ENCODE data around the gene GPX1. TPM values are rescaled to one million over a fixed set of nuclear protein-coding genes. Genes with fewer than 3 reads are reported as not detected.
"Not testable (repeated sequence)": the region's sequence is repeated elsewhere in the genome, so short reads cannot be mapped to it uniquely, and the experiment has no call there.

The GPX1 gene
- total and polyA plus RNA-seq, 2 donors (not counting 1 experiment from before 2014, with no cell fraction given), result 79.5 to 180 TPM

- H3K27me3 Mint-ChIP-seq, result no peaks in the 10 kb centered on the region
- CTCF ChIA-PET, result interaction anchor here (0.7 to 1.2 kb wide), 5 partner anchors 74 to 370 kb away, joined by 3 to 7 read pairs (median 3); no protein-coding TSS in a partner anchor
Observed at GRCh38 chr3:49333091-49333490, 25.1 kb downstream of the GPX1 start.

GRCh38 chr3:49329186-49329585 is 29.0 kb downstream of the GPX1 start:
- Histone ChIP-seq H3K36me3 (replicated peaks in 1 of 2; ENCODE audit: control extremely low read depth in 1 of 2, control insufficient read depth in 1 of 2, extremely low read depth in 1 of 2, insufficient read depth in 2 of 2, low read length in 1 of 2) (peaks cover 34 to 74% of the 10 kb centered on the region in 2 experiments), H3K79me2 (ENCODE audit: control insufficient read depth, insufficient read depth, low read length) (peaks cover 87% of the 10 kb centered on the region), H3K27me3 (replicated peaks in 1 of 4; ENCODE audit: control extremely low read depth in 1 of 4, control insufficient read depth in 3 of 4, insufficient read depth in 4 of 4, low read length in 3 of 4) (no peaks in the 10 kb centered on the region), H3K27ac (ENCODE audit: low read length in 2 of 2) (no peak overlapping the region), H3K4me1 (ENCODE audit: control insufficient read depth in 2 of 2, insufficient read depth in 2 of 2, low read length in 2 of 2) (no peaks in the 10 kb centered on the region), H3K4me3 (ENCODE audit: control extremely low read depth in 1 of 5, extremely low read depth in 1 of 5, insufficient read depth in 1 of 5, low read depth in 2 of 5, low read length in 4 of 5) (no peak overlapping the region), H3K9me3 (ENCODE audit: control extremely low read depth in 1 of 3, control insufficient read depth in 2 of 3, insufficient read depth in 1 of 3, low read length in 2 of 3) (no peaks in the 10 kb centered on the region), H3K9ac (ENCODE audit: low read length) (no peak overlapping the region), H2AFZ (ENCODE audit: insufficient read depth, low read depth, low read length, poor library complexity, severe bottlenecking) (no peak overlapping the region), H3K4me2 (replicated peaks; ENCODE audit: low read depth, low read length, poor library complexity, severe bottlenecking) (no peak overlapping the region), H4K20me1 (ENCODE audit: control insufficient read depth, insufficient read depth, low read length, poor library complexity, severe bottlenecking) (peaks cover 20% of the 10 kb centered on the region)
- ATAC-seq (ENCODE audit: low read depth) (no peak), DNase-seq (no peak)
- intact Hi-C loops (cut with micrococcal nuclease), result no loop called here
- ChIA-PET CTCF (interaction anchor here (3.1 kb wide), 1 partner anchor 120 kb away, joined by 14 read pairs; no protein-coding TSS in a partner anchor), POLR2A (interaction anchor here (0.6 kb wide), 1 partner anchor 11 kb away, joined by 6 read pairs; no protein-coding TSS in a partner anchor)
- H3K9me3 Mint-ChIP-seq (ENCODE audit: insufficient read depth), result no peaks in the 10 kb centered on the region
- no peak overlapping the region for H3K4me3 Mint-ChIP-seq
- no peaks in the 10 kb centered on the region for H3K27me3 Mint-ChIP-seq
- no peaks in the 10 kb centered on the region for H3K4me1 Mint-ChIP-seq
- no peak overlapping the region for H3K27ac Mint-ChIP-seq
- TF ChIP-seq CTCF (IDR thresholded peaks at IDR 0.05) (no peak), EZH2 (IDR thresholded peaks at IDR 0.05; ENCODE audit: borderline replicate concordance, insufficient read depth, low read depth, low read length, poor library complexity, severe bottlenecking) (no peak)
- no CpG with 5 or more reads among the region's 4 CpGs for WGBS (ENCODE audit: insufficient coverage)

More at GRCh38 chr3:49333091-49333490, 25.1 kb downstream of the GPX1 start:
- H3K79me2 ChIP-seq (ENCODE audit: control insufficient read depth, insufficient read depth, low read length), result peaks cover 90% of the 10 kb centered on the region
- no peak overlapping the region for H2AFZ ChIP-seq (ENCODE audit: insufficient read depth, low read depth, low read length, poor library complexity, severe bottlenecking)
- no peaks in the 10 kb centered on the region for H3K9me3 Mint-ChIP-seq (ENCODE audit: insufficient read depth)
- no peak overlapping the region for H3K27ac ChIP-seq (ENCODE audit: low read length in 2 of 2)
- H3K9me3 ChIP-seq (ENCODE audit: control extremely low read depth in 1 of 3, control insufficient read depth in 2 of 3, insufficient read depth in 1 of 3, low read length in 2 of 3), result no peaks in the 10 kb centered on the region
- TF ChIP-seq EZH2 (IDR thresholded peaks at IDR 0.05; ENCODE audit: borderline replicate concordance, insufficient read depth, low read depth, low read length, poor library complexity, severe bottlenecking) (no peak), CTCF (IDR thresholded peaks at IDR 0.05) (no peak)
- ATAC-seq (ENCODE audit: low read depth), result no peak
- H3K4me2 ChIP-seq (replicated peaks; ENCODE audit: low read depth, low read length, poor library complexity, severe bottlenecking), result no peak overlapping the region
- peaks cover 27 to 61% of the 10 kb centered on the region in 2 experiments for H3K36me3 ChIP-seq (replicated peaks in 1 of 2; ENCODE audit: control extremely low read depth in 1 of 2, control insufficient read depth in 1 of 2, extremely low read depth in 1 of 2, insufficient read depth in 2 of 2, low read length in 1 of 2)
- H3K4me1 Mint-ChIP-seq, result peaks cover 2% of the 10 kb centered on the region
- DNase-seq, result no peak
- no peak overlapping the region for H3K9ac ChIP-seq (ENCODE audit: low read length)
- intact Hi-C loops (cut with micrococcal nuclease), result no loop called here
- POLR2A ChIA-PET, result interaction anchor here (0.6 kb wide), 1 partner anchor 31 kb away, joined by 3 read pairs; no protein-coding TSS in a partner anchor
- no CpG with 5 or more reads among the region's 3 CpGs for WGBS (ENCODE audit: insufficient coverage)
- no peaks in the 10 kb centered on the region for H3K27me3 ChIP-seq (replicated peaks in 1 of 4; ENCODE audit: control extremely low read depth in 1 of 4, control insufficient read depth in 3 of 4, insufficient read depth in 4 of 4, low read length in 3 of 4)
- no peak overlapping the region for H3K4me3 ChIP-seq (ENCODE audit: control extremely low read depth in 1 of 5, extremely low read depth in 1 of 5, insufficient read depth in 1 of 5, low read depth in 2 of 5, low read length in 4 of 5)
- no peak overlapping the region for H3K27ac Mint-ChIP-seq
- peaks cover 1 to 3% of the 10 kb centered on the region in 2 donors for H3K4me1 ChIP-seq (ENCODE audit: control insufficient read depth in 2 of 2, insufficient read depth in 2 of 2, low read length in 2 of 2)
- H4K20me1 ChIP-seq (ENCODE audit: control insufficient read depth, insufficient read depth, low read length, poor library complexity, severe bottlenecking), result peaks cover 12% of the 10 kb centered on the region
- no peak overlapping the region for H3K4me3 Mint-ChIP-seq

- H3K27me3 Mint-ChIP-seq; ATAC-seq (ENCODE audit: low read depth); H3K9me3 Mint-ChIP-seq (ENCODE audit: insufficient read depth); H3K4me2 ChIP-seq (replicated peaks; ENCODE audit: low read depth, low read length, poor library complexity, severe bottlenecking); H3K9me3 ChIP-seq (ENCODE audit: control extremely low read depth in 1 of 3, control insufficient read depth in 2 of 3, insufficient read depth in 1 of 3, low read length in 2 of 3); CTCF ChIA-PET; POLR2A ChIA-PET; H3K4me3 ChIP-seq (ENCODE audit: control extremely low read depth in 1 of 5, extremely low read depth in 1 of 5, insufficient read depth in 1 of 5, low read depth in 2 of 5, low read length in 4 of 5); DNase-seq; H2AFZ ChIP-seq (ENCODE audit: insufficient read depth, low read depth, low read length, poor library complexity, severe bottlenecking); H3K9ac ChIP-seq (ENCODE audit: low read length); intact Hi-C loops (cut with micrococcal nuclease); H3K27me3 ChIP-seq (replicated peaks in 1 of 4; ENCODE audit: control extremely low read depth in 1 of 4, control insufficient read depth in 3 of 4, insufficient read depth in 4 of 4, low read length in 3 of 4); H3K27ac ChIP-seq (ENCODE audit: low read length in 2 of 2); H3K4me3 Mint-ChIP-seq; H3K27ac Mint-ChIP-seq; H3K4me1 ChIP-seq (ENCODE audit: control insufficient read depth in 2 of 2, insufficient read depth in 2 of 2, low read length in 2 of 2); H3K4me1 Mint-ChIP-seq: not testable (repeated sequence)
- Histone ChIP-seq H4K20me1 (ENCODE audit: control insufficient read depth, insufficient read depth, low read length, poor library complexity, severe bottlenecking) (peaks cover 28% of the 10 kb centered on the region), H3K79me2 (ENCODE audit: control insufficient read depth, insufficient read depth, low read length) (peaks cover 88% of the 10 kb centered on the region), H3K36me3 (replicated peaks in 1 of 2; ENCODE audit: control extremely low read depth in 1 of 2, control insufficient read depth in 1 of 2, extremely low read depth in 1 of 2, insufficient read depth in 2 of 2, low read length in 1 of 2) (peaks cover 29 to 76% of the 10 kb centered on the region in 2 experiments)
- WGBS (ENCODE audit: insufficient coverage), result 100% methylated on average over 1 of the region's 2 CpGs
Observed at GRCh38 chr3:49328350-49328749, 29.8 kb downstream of the GPX1 start.
